ENCODE results near the gene INO80.
"Not testable (repeated sequence)": the region's sequence is repeated elsewhere in the genome, so short reads cannot be mapped to it uniquely, and the experiment has no call there.

INO80 gene

GRCh38 chr15:41116116-41116961 lies at the start of gene INO80:
Gene INO80 (minus strand): TSS chr15:41116280. CDS start chr15:41096310, 19,970 bp downstream.
- DNase-seq: peak; percentile 99

GRCh38 chr15:41161736-41162135 lies 45.7 kb upstream of the INO80 start:
- DNase-seq: peak; percentile 7

- peak; percentile 45 for DNase-seq
Measured at GRCh38 chr15:41161336-41161735, 45.3 kb upstream of the INO80 start.

GRCh38 chr15:41160639-41161315 lies 44.7 kb upstream of the INO80 start:
- DNase-seq: peak; percentile 65

- no peak for DNase-seq
Measured at GRCh38 chr15:41154412-41154811, 38.3 kb upstream of the INO80 start.

GRCh38 chr15:41153733-41154132 lies 37.7 kb upstream of the INO80 start:
- no peak for DNase-seq

GRCh38 chr15:41151451-41152005 lies 35.4 kb upstream of the INO80 start:
- no peak for DNase-seq

GRCh38 chr15:41150279-41150678 lies 34.2 kb upstream of the INO80 start:
- DNase-seq: no peak

GRCh38 chr15:41148065-41148464 lies 32.0 kb upstream of the INO80 start:
- DNase-seq: no peak

GRCh38 chr15:41139619-41140018 lies 23.5 kb upstream of the INO80 start:
- DNase-seq: no peak

GRCh38 chr15:41139112-41139511 lies 23.0 kb upstream of the INO80 start:
- DNase-seq: not testable (repeated sequence)

- DNase-seq: not testable (repeated sequence)
Measured at GRCh38 chr15:41135580-41135979, 19.5 kb upstream of the INO80 start.

- DNase-seq: no peak
Measured at GRCh38 chr15:41133454-41133853, 17.4 kb upstream of the INO80 start.

GRCh38 chr15:41132094-41132493 lies 16.0 kb upstream of the INO80 start:
- DNase-seq: not testable (repeated sequence)

- no peak for DNase-seq
Measured at GRCh38 chr15:41128174-41128902, 12.3 kb upstream of the INO80 start.

- DNase-seq: no peak
Measured at GRCh38 chr15:41125931-41126642, 10.0 kb upstream of the INO80 start.

GRCh38 chr15:41125063-41125669 lies 9.1 kb upstream of the INO80 start:
- no peak for DNase-seq

- DNase-seq: no peak
Measured at GRCh38 chr15:41124058-41124457, 8.0 kb upstream of the INO80 start.

- no peak for DNase-seq
Measured at GRCh38 chr15:41122849-41123248, 6.8 kb upstream of the INO80 start.

- no peak for DNase-seq
Measured at GRCh38 chr15:41121951-41122350, 5.9 kb upstream of the INO80 start.

GRCh38 chr15:41116962-41117252 lies 827 bp upstream of the INO80 start:
- DNase-seq: no peak

- peak; percentile 69 for DNase-seq
Measured at GRCh38 chr15:41115652-41116115, 396 bp downstream of the INO80 start.

Data from fibroblast of skin of right biceps (primary cell).